Endothelial cell of umbilical vein (primary cell): ENCODE results near the gene EME2.

ENCODE experiments used
- EZH2 ChIP-seq: IDR thresholded peaks from 2 replicates; pipeline ENCODE4 v1.6.1; 2012; ENCODE audit warnings: borderline replicate concordance, low read depth, mild to moderate bottlenecking, moderate library complexity, low read length, inconsistent platforms; ENCODE audit not compliant: severe bottlenecking
- FOS ChIP-seq: IDR thresholded peaks from 2 replicates; pipeline ENCODE4 v1.6.1; 2011; ENCODE audit warnings: mild to moderate bottlenecking, low read length, moderate library complexity, borderline replicate concordance; ENCODE audit not compliant: insufficient read depth
- MYC ChIP-seq: IDR thresholded peaks from one replicate; pipeline ENCODE4 v1.6.1; 2011; ENCODE audit warnings: mild to moderate bottlenecking, low read depth, low read length
- POLR2A ChIP-seq: IDR thresholded peaks from 2 replicates; pipeline ENCODE4 v1.6.1; 2012; ENCODE audit warnings: low read depth, mild to moderate bottlenecking, control low read depth, low read length
- POLR2AphosphoS5 ChIP-seq: IDR thresholded peaks from 2 replicates; pipeline ENCODE4 v1.6.1; 2012; ENCODE audit warnings: low read depth, mild to moderate bottlenecking, control low read depth, low read length, moderate library complexity; ENCODE audit not compliant: insufficient read depth
- TF ChIP-seq, protein P1 (sequence below), 2 donors: IDR thresholded peaks; 1 replicate in 1 of 2; 2 replicates in 1 of 2; pipeline ENCODE4 v1.5.1; 2011; ENCODE audit warnings: low read length in 2 of 2, mild to moderate bottlenecking in 2 of 2, moderate library complexity in 2 of 2, control low read depth in 1 of 2, inconsistent platforms in 1 of 2, low read depth in 1 of 2; ENCODE audit not compliant: insufficient read depth in 1 of 2; ENCODE audit errors: extremely low read depth in 1 of 2
- TF ChIP-seq, protein P2 (sequence below): IDR thresholded peaks from 2 replicates; pipeline ENCODE4 v1.6.1; 2011; ENCODE audit not compliant: insufficient read depth, insufficient read length

DNA sequence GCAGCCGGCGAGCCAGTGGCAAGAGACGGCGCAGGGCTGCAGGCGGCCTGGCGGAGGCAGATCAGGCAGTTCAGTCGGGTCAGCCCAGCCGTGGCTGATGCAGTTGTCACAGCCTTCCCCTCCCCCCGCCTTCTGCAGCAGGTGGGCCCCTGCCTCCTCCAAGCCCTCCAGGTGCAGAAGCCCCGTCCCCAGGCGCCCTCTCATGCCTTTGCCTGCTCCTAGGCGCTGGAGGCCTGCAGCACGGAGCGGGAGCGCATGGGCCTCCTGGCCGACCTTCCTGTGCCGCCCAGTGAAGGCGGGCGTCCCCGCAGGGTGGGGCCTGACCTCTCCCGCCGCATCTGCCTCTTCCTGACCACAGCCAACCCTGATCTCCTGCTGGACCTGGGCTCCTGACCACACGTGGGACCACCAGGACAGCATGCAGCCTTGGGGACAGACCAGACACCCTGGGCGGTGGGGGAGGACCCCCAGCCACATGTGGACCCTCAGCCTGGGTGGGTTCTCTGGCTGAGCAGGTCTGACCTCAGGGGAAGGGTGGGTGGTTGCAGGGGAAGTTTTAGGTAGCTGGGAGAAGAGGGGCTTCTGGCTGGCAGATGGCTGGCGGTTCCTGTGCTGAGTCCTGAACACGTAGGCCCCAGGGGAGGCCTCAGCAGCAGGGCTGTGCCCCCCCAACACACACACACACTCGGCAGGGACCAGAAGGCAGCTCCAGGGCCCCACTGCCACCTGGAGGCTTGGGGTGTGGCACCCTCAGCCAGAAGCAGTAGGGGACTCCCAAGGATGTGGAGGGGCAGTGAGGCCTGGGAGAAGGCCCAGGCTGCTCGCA lies 3.4 kb downstream of the EME2 start:
- TF ChIP-seq, protein P1, sequence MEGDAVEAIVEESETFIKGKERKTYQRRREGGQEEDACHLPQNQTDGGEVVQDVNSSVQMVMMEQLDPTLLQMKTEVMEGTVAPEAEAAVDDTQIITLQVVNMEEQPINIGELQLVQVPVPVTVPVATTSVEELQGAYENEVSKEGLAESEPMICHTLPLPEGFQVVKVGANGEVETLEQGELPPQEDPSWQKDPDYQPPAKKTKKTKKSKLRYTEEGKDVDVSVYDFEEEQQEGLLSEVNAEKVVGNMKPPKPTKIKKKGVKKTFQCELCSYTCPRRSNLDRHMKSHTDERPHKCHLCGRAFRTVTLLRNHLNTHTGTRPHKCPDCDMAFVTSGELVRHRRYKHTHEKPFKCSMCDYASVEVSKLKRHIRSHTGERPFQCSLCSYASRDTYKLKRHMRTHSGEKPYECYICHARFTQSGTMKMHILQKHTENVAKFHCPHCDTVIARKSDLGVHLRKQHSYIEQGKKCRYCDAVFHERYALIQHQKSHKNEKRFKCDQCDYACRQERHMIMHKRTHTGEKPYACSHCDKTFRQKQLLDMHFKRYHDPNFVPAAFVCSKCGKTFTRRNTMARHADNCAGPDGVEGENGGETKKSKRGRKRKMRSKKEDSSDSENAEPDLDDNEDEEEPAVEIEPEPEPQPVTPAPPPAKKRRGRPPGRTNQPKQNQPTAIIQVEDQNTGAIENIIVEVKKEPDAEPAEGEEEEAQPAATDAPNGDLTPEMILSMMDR (IDR thresholded peaks at IDR 0.05; ENCODE audit: extremely low read depth in 1 of 2, insufficient read depth in 1 of 2, low read depth in 1 of 2, low read length in 2 of 2): no peak
- TF ChIP-seq POLR2A (no peak), POLR2AphosphoS5 (no peak), EZH2 (no peak), MYC (no peak), FOS (no peak)
- TF ChIP-seq, protein P2, sequence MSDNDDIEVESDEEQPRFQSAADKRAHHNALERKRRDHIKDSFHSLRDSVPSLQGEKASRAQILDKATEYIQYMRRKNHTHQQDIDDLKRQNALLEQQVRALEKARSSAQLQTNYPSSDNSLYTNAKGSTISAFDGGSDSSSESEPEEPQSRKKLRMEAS: no peak
